ENCODE results near the gene MPHOSPH9. TPM values are rescaled to one million over a fixed set of nuclear protein-coding genes. Genes with fewer than 3 reads are reported as not detected.

Gene MPHOSPH9
- total and polyA plus RNA-seq, 4 donors, result 4.9 to 51.0 (median 32.7) TPM

DNA sequence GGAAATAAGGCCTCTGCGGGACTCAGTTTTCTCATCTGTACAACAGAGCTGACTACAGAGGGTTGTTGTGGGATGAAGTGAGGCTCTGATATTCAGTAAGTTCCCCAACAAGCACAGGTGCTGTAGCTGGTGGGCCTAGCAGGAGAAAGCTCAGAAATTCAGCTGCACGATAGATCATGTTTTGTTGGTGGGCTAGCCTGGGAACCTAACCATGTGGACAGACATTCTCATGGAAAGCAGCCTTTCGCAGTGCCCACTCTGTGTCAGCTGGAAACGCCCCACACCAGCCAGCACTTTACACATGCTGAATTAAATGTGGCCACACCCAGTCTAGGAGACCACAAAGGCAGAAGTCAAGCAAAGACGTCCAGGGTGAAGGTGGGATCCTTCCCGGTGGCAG, 98.1 kb downstream of the MPHOSPH9 start:
- TF ChIP-seq EGR1 (IDR thresholded peaks at IDR 0.05; ENCODE audit: low read depth in 2 of 2) (no peak), SP1 (IDR thresholded peaks at IDR 0.05) (no peak), NR2F2 (IDR thresholded peaks at IDR 0.05) (no peak), FOXA2 (IDR thresholded peaks at IDR 0.05) (no peak), RAD21 (IDR thresholded peaks at IDR 0.05) (no peak), FOXA1 (IDR thresholded peaks at IDR 0.05) (no peak), JUND (IDR thresholded peaks at IDR 0.05) (no peak), TAF1 (conservative IDR thresholded peaks at IDR 0.05) (no peak), HNF4G (IDR thresholded peaks at IDR 0.05) (no peak), RXRA (IDR thresholded peaks at IDR 0.05) (no peak)
- TF ChIP-seq, protein P1, sequence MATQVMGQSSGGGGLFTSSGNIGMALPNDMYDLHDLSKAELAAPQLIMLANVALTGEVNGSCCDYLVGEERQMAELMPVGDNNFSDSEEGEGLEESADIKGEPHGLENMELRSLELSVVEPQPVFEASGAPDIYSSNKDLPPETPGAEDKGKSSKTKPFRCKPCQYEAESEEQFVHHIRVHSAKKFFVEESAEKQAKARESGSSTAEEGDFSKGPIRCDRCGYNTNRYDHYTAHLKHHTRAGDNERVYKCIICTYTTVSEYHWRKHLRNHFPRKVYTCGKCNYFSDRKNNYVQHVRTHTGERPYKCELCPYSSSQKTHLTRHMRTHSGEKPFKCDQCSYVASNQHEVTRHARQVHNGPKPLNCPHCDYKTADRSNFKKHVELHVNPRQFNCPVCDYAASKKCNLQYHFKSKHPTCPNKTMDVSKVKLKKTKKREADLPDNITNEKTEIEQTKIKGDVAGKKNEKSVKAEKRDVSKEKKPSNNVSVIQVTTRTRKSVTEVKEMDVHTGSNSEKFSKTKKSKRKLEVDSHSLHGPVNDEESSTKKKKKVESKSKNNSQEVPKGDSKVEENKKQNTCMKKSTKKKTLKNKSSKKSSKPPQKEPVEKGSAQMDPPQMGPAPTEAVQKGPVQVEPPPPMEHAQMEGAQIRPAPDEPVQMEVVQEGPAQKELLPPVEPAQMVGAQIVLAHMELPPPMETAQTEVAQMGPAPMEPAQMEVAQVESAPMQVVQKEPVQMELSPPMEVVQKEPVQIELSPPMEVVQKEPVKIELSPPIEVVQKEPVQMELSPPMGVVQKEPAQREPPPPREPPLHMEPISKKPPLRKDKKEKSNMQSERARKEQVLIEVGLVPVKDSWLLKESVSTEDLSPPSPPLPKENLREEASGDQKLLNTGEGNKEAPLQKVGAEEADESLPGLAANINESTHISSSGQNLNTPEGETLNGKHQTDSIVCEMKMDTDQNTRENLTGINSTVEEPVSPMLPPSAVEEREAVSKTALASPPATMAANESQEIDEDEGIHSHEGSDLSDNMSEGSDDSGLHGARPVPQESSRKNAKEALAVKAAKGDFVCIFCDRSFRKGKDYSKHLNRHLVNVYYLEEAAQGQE (IDR thresholded peaks at IDR 0.05), result no peak
- TF ChIP-seq, protein P2, sequence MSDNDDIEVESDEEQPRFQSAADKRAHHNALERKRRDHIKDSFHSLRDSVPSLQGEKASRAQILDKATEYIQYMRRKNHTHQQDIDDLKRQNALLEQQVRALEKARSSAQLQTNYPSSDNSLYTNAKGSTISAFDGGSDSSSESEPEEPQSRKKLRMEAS (IDR thresholded peaks at IDR 0.05), result no peak
- TF ChIP-seq, protein P3, sequence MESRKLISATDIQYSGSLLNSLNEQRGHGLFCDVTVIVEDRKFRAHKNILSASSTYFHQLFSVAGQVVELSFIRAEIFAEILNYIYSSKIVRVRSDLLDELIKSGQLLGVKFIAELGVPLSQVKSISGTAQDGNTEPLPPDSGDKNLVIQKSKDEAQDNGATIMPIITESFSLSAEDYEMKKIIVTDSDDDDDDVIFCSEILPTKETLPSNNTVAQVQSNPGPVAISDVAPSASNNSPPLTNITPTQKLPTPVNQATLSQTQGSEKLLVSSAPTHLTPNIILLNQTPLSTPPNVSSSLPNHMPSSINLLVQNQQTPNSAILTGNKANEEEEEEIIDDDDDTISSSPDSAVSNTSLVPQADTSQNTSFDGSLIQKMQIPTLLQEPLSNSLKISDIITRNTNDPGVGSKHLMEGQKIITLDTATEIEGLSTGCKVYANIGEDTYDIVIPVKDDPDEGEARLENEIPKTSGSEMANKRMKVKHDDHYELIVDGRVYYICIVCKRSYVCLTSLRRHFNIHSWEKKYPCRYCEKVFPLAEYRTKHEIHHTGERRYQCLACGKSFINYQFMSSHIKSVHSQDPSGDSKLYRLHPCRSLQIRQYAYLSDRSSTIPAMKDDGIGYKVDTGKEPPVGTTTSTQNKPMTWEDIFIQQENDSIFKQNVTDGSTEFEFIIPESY (IDR thresholded peaks at IDR 0.05), result no peak
- no peak for DNase-seq (ENCODE audit: low spot score)
- H3K4me1 ChIP-seq (ENCODE audit: control insufficient read depth in 4 of 4, insufficient read depth in 4 of 4, low read length in 3 of 4), result peaks cover 3 to 14% (median 6%) of the 10 kb centered on the region in 4 donors
- no peak overlapping the region for H3K27ac ChIP-seq (ENCODE audit: low read depth in 1 of 2, low read length in 2 of 2)
- H3K4me3 ChIP-seq (ENCODE audit: low read depth in 1 of 3, low read length in 3 of 3), result no peak overlapping the region
- H3K9ac ChIP-seq (ENCODE audit: low read depth in 1 of 2, low read length in 2 of 2), result no peak overlapping the region
- no peaks in the 10 kb centered on the region for H3K27me3 ChIP-seq (ENCODE audit: control insufficient read depth in 4 of 4, insufficient read depth in 4 of 4, low read length in 3 of 4)
- WGBS, result 92% methylated on average over 6 of the region's 6 CpGs
- no peaks in the 10 kb centered on the region for H3K9me3 ChIP-seq (ENCODE audit: control insufficient read depth in 4 of 4, low read length in 3 of 4)
- H3K36me3 ChIP-seq (ENCODE audit: control insufficient read depth in 4 of 4, insufficient read depth in 3 of 4, low read depth in 1 of 4, low read length in 3 of 4), result no peaks in the 10 kb centered on the region

DNA sequence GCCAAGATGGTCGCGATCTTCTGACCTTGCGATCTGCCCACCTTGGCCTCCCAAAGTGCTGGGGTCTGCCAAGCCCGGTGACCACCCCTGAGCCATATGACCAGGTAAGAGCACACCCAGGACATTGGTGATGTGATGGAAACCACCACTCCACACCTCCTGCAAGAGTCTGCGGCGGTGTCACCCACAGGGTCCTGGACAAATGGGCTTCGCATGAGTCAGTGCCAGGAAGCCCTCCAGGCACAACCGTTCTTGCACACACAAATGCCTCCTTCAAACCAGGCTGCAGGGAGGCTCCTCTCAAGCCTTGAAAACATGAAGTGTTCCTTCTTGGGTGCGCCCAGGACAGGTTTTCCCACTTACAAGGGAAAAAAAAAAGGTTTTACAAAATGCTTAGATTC, 98.7 kb downstream of the MPHOSPH9 start:
- no peak for DNase-seq (ENCODE audit: low spot score)
- H3K27me3 ChIP-seq (ENCODE audit: control insufficient read depth in 4 of 4, insufficient read depth in 4 of 4, low read length in 3 of 4), result no peaks in the 10 kb centered on the region
- TF ChIP-seq RXRA (IDR thresholded peaks at IDR 0.05) (no peak), FOXA2 (IDR thresholded peaks at IDR 0.05) (no peak), GABPA (IDR thresholded peaks at IDR 0.05 in 1 of 2, conservative IDR thresholded peaks at IDR 0.05 in 1 of 2) (no peak), HNF4G (IDR thresholded peaks at IDR 0.05) (no peak), YY1 (IDR thresholded peaks at IDR 0.05) (no peak), RAD21 (IDR thresholded peaks at IDR 0.05) (no peak), HNF4A (conservative IDR thresholded peaks at IDR 0.05) (no peak), NR2F2 (IDR thresholded peaks at IDR 0.05) (no peak), EGR1 (IDR thresholded peaks at IDR 0.05; ENCODE audit: low read depth in 2 of 2) (no peak), FOXA1 (IDR thresholded peaks at IDR 0.05) (no peak), SP1 (IDR thresholded peaks at IDR 0.05) (no peak)
- TF ChIP-seq, protein P4, sequence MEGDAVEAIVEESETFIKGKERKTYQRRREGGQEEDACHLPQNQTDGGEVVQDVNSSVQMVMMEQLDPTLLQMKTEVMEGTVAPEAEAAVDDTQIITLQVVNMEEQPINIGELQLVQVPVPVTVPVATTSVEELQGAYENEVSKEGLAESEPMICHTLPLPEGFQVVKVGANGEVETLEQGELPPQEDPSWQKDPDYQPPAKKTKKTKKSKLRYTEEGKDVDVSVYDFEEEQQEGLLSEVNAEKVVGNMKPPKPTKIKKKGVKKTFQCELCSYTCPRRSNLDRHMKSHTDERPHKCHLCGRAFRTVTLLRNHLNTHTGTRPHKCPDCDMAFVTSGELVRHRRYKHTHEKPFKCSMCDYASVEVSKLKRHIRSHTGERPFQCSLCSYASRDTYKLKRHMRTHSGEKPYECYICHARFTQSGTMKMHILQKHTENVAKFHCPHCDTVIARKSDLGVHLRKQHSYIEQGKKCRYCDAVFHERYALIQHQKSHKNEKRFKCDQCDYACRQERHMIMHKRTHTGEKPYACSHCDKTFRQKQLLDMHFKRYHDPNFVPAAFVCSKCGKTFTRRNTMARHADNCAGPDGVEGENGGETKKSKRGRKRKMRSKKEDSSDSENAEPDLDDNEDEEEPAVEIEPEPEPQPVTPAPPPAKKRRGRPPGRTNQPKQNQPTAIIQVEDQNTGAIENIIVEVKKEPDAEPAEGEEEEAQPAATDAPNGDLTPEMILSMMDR (IDR thresholded peaks at IDR 0.05; ENCODE audit: low read depth, low read length, missing input control), result no peak
- TF ChIP-seq, protein P1 (IDR thresholded peaks at IDR 0.05), result no peak
- TF ChIP-seq, protein P5, sequence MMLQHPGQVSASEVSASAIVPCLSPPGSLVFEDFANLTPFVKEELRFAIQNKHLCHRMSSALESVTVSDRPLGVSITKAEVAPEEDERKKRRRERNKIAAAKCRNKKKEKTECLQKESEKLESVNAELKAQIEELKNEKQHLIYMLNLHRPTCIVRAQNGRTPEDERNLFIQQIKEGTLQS (IDR thresholded peaks at IDR 0.05), result no peak
- TF ChIP-seq, protein P3 (IDR thresholded peaks at IDR 0.05), result no peak
- H3K4me1 ChIP-seq (ENCODE audit: control insufficient read depth in 4 of 4, insufficient read depth in 4 of 4, low read length in 3 of 4), result peaks cover 3 to 13% (median 6%) of the 10 kb centered on the region in 4 donors
- no peak overlapping the region for H3K4me3 ChIP-seq (ENCODE audit: low read depth in 1 of 3, low read length in 3 of 3)
- no peak overlapping the region for H3K27ac ChIP-seq (ENCODE audit: low read depth in 1 of 2, low read length in 2 of 2)
- no peak overlapping the region for H3K9ac ChIP-seq (ENCODE audit: low read depth in 1 of 2, low read length in 2 of 2)
- 97% methylated on average over 9 of the region's 9 CpGs for WGBS
- H3K9me3 ChIP-seq (ENCODE audit: control insufficient read depth in 4 of 4, low read length in 3 of 4), result no peaks in the 10 kb centered on the region
- H3K36me3 ChIP-seq (ENCODE audit: control insufficient read depth in 4 of 4, insufficient read depth in 3 of 4, low read depth in 1 of 4, low read length in 3 of 4), result no peaks in the 10 kb centered on the region

Data from liver (tissue), 9 donors.